Right hindlimb (tissue), 1 donor: Measurements from ENCODE around the gene FGGY.
A peak's percentile ranks its signal among the peaks of the same experiment; 100 is the strongest.

Experiments used
- DNase-seq: peaks from one replicate; pipeline ENCODE4 v3.0.0-alpha.2; 2018

The FGGY gene

DNA sequence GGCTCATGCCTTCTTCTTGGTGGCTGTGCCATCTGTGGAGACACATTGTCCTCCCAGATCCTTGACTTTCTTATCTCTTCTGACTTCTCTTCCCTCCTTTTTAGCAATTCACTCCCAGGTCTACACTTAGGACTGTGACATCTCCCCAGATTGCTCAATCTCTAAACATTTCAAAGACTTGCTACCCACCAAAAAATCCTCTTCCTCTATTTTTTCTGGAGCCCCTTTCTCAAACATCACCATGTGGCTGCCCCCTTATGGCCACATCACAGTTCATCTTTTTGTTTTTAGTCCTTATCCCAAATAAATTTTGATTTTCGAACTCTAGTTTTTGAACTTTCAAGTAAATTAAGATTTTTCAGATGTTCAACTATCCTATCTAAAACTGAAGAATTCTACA, 369.2 kb downstream of the FGGY start:
- no peak for DNase-seq

DNA sequence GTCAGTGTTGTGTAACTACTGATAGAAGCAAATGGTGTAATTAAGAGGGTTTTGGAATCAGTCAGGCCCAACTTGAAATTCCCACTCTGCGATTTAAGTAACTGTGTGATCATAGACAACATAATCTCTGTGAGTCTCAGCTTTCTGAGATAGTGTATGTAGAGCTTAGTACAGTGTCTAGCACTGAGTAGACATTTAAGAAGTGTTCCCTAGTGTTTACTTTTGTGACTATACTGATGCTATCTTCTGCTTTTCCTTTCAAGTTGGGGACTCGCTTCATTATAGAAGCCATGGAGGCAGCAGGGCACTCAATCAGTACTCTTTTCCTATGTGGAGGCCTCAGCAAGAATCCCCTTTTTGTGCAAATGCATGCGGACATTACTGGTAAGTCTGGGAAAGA, 370.1 kb downstream of the FGGY start:
- no peak for DNase-seq

DNA sequence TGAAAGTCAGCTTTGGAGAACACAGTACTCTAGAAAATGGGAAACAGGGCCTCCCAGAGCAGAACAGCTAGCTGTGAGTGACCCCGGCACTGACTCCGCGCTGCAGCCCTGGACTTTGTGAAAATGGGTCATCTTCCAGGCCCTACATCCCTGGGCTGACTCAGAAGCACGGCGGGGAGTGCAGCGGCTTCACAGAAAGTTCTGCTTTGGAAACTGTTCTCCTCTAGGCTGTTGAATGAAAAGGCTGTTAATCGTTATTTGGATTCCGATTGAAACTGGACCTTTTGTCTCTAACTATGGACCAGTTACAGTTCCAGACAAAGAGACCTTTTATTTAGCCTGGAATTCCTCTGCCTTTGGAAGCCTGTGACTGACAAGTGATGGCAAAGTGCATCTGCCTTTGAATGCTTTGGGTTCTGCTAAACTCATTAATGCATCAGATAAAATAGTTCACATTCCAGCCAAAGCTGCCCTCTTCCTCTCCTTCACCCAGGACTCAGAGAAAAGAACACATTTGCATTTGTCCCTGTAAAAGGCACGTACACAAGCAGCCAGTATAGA, 372.9 kb downstream of the FGGY start:
- DNase-seq = peak; percentile 44

DNA sequence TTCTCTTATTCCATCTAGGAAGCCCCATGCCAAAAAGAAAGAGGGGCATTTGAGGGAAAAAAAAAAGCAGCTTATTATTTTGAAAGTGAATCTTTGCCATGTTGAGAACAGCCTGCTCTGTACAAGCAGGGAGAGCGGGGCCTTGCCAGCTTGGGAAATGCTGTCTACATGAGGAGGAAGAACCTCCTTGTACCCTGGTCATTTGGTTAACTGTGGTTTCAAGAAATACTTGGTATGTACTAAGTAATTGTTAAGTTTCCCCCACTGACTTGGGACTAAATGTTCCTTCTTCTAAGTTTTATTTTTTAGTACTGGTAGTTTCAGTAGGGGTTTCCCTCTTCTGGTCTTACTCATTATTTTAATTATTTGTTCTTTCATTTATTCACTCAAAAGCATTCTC, 373.8 kb downstream of the FGGY start:
- DNase-seq = no peak

DNA sequence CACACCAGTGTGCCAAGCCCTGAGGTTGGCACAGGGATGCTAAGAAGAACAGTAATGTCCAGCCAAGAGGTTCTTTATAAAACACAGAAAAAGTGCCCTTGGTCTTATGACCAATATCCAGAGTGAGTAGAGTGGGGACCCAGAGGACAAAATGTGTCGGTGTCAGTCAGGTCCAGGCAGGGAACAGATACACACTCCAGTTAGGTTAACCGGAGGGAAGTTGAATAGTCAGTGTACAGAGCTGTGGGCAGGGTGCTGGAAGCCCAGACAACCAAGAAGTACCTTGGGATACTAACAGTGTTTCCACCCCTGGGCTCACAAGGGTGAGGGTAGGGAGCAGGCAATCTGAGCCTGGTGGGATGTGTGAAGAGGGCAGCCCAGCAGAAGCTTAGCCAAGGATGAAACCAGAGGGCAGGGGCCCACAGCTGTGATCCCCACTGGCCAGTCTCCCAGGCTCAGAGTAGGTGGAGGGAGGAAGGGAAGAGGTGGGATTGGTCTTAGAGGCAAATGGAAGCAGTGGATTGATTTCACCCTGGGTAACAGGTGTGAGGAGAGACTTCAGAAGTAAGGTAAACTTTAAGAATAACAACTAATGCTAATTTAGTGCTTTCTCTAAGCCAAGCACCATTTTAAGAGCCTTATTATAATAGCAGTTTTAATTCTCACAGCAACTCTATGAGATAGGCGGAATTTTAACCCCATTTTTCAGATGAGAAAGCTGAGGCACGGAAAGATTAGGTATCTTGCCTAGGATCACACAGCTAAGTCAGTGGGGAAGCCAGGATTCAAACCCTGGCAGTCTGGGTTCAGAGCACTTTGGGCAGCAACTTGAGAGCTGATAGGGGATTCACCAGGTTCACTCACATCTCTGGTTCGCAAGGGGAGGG, 374.4 kb downstream of the FGGY start:
- no peak for DNase-seq

DNA sequence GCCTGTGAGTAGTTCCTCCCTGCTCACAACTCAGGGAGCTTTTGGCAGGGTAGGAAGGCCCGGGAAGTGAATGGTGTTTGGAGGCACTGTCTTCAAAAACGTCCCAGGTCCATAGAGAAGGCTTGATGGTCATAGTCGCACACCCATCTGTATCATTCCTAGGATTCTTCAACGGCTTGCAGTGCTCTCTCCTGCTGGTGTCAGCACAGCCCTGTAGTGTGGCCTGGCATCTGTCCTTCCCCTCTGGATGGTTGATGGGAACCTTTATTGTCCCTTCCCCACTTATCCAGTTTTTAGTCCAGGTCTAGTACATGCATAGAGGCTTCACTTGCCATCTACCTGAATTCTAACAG, 375.0 kb downstream of the FGGY start:
- DNase-seq = no peak

DNA sequence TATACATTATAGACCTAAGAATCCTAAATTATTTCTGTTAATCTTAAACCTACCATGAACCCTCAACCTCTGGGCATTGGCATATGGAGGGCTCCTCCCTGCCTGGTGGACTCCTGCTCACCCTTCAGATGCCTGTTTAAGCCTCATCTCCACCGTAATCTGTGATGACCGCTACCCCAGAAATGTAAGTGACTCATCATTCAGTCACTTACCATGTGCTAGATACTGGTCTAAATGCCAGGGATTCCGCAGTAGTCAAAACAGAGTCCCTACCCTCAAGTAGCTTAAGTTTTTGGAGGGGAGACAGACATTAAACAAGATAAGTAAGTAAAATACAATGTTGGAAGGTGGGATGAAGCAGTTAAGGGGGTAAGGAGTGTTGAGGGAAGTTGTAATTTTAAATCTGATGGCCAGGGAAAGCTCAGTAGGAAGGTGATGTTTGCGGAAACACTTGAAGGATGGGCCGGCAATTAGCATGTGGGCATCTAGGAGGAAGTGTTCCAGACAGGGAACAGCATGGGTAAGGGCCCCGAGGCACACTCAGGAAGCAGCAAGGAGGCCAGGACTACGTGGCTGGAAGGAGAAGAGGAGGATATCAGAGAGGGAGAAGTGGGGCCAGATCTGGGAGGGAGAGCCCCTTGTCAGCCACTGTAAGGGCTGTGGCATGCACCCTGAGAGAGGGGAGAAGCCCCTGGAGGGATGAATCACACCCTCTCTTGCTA, 376.1 kb downstream of the FGGY start:
- DNase-seq = no peak

DNA sequence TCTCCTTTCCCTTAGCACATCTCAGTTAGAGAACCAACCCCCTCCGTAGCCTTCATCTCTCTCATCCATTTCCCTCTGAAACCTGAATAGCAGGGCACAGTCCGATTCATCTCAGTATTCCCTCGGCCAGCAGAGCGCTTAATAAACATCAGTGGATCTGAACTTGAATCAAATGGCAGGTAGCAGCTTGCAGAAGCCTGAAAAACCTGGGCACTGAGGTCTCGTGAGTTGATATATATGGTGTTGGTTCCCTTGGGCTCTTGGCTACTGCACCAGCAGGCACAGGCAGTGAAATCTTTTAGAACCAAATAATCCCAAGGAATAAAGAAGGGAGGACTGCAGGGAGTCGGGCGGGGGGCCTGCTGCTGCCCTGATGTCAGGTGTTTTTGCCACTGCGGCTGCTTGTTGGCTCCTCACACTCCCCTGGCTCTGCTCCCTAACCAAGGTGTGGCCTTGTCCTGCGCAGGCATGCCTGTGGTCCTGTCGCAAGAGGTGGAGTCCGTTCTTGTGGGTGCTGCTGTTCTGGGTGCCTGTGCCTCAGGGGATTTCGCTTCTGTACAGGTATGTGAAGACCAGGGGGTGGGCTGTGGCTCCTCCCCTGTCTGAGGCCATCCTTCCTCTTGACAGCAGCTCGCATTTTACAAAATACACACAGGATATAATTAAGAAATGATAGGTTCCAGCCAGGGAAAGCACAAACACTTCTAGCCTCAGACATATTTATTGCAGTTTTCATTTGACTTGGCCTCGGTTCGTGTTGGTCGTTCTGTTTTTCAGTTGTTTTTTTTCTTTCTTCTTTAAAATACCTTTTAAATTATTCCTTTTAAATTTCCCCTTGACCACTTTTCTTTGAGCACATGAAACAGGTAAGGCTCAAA, 376.9 kb downstream of the FGGY start:
- DNase-seq = no peak

DNA sequence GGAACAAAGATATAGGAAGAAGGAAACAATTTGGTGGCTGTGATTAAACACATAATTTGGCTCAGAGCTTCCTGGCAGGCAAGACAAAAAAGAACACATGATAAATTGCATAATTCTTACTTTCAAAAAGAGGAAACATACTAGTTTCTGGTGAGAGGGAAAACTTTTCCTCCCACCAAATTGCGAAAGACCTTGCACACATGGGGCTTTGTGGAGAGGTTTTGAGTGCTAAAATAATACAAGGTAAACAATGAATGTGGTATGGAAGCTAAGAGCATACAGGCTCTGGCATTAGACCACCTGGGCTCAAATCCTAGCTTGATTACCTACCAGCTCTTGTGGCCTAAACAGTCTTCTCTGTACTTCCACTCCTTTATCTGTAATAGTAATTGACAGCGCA, 377.7 kb downstream of the FGGY start:
- no peak for DNase-seq

DNA sequence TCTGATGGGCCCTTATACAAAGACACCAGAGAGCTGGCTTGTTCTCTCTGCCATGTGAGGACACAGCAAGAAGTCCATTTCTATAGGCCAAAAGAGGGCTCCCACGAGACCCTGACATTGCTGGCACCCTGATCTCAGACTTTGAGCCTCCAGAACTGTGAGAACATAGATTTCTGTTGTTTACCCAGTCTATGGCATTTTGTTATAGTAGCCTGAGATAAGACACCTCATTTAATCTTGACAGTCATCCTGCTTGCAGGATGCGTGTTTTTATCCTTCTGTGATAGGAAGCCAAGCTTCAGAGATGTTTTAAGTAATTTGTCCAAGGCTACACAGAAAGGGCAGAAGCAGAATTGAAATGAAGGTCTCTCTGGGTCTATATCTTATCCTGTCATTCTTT, 379.0 kb downstream of the FGGY start:
- no peak for DNase-seq

DNA sequence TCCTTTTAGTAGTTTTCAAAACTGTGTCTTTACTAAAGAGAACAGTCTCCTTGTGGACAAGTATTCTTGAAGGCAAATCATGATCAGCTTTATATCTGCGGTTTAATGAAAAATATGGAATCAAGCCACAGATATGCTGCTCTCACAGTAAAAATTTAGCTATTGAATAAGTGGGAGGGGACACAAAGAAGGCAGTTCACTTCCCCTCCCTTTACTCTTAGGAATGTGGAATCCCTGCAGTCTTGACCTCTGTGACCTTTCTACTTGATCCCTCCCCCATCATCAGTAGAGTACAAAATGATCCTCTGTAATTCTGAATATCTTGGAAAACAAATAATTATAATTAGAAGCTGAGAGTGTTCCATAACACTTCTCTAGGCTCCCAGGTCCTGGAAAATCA, 381.1 kb downstream of the FGGY start:
- DNase-seq = no peak

DNA sequence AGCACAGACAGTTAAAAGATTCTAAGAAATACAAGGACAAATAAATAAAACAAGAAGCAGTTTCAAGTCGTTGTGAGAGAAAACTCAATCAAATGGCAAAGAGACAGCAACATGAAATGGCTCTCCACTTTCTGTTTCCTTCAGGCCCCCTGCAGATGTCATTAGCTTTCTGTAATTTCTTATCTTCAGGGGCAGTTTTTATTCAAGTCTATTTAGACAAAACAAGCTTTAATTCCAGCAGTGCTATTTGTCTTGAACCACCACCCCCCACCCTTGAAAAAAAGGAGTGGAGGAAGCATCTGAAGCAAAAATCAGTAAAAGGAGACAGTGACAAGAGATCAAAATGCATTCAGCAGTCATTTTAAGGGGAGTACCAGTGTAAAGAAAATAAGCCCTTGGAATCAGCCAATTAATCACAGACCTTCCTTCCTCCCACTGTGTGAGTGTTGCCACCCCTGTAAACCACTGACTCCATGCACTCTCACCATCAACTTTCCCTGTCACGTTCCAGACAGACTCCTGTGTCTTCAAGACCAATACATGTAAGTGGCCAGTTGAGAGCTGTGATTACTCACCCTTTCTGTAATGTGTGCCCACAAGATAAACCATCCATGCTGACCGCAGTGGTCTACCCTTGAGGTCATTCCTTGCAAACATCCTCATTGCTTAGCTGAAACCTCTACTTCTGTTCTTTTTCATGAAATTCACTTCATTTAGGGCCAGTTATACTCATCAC, 381.8 kb downstream of the FGGY start:
- peak; percentile 38 for DNase-seq

DNA sequence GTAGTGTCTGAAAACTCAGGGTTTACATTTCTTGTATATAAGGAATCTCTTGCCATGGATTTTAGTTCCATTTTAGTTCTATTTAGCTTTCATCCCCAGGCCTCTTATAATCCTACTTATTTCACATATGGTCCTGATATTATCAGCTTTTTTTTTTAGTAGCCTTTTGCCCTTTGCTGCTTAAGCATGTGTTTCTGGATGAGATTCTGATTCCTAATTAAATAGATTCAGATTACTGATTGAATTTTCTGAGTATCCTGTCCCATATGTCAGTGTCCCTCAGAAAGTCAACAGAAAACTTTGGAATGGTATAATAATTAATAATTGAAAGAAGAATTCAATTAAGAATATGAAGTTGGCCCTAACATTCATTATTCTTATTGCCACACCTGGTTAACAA, 383.1 kb downstream of the FGGY start:
- DNase-seq = no peak

DNA sequence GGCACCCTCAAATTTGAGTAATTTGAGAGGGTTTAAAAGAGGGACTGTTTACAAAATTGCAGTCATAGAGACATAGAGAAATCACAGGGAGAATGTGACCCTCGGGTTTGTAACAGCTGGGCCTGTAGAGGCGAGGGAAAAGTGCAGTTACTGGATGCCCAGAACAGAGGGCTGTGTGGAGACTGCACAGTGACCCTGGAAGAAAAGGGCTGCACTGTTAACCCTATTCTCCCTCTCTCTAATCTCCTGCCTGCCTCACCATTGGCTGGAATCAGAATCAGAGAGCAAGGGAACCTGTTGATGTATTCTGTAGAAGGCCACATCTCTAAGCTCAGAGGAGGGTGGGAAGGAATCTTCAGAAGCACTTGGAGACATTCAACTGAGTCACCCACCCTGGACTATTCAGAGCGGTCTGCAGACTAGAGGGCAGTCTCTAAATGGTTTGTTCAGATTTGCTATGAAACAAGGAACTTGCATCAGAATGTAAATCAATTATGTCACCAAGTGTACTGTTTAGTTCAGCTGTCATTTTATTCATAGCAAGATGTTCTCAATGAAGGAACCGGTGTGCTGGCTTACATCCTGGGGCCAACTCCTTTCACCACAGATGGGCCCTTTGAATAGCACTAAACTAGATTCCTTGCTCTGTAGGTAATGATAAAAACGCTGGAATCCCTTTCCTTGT, 385.6 kb downstream of the FGGY start:
- no peak for DNase-seq

DNA sequence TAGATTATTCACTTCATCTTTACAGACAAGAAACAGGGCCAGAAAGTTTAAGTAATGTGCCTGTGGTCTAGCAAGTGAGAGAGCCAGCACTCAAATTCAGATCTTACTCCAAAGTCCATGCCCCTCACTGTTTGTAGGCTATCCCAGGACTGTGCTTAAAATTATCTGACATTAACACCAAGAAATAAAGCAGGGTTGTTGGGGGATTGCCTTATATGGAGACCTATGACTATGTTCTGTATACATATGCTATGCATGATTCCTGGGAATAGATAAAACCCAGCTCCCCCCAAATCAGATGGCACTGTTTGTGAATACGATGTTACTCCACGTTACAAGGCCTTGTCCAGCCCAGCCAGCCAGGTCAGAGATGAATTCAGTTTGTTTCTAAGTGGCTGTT, 386.3 kb downstream of the FGGY start:
- no peak for DNase-seq

DNA sequence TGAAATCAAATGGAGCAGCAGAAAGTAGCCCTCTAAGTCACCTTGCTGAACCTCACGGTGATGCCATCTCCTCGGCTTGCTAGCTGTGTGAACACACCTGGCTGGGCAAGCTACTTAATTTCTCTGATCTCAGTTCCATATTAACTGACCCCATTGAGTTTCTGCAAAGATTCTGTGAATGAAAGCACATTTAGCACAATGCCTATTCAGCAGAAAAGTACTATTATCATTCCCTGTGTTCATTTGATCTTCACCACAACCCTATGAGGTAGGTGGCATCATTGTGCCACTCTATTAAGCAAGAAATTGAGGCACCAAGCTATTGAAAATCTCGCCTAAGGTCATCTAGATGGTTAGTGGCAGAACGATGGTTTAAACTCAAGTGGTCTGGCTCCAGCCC, 387.8 kb downstream of the FGGY start:
- DNase-seq = no peak

DNA sequence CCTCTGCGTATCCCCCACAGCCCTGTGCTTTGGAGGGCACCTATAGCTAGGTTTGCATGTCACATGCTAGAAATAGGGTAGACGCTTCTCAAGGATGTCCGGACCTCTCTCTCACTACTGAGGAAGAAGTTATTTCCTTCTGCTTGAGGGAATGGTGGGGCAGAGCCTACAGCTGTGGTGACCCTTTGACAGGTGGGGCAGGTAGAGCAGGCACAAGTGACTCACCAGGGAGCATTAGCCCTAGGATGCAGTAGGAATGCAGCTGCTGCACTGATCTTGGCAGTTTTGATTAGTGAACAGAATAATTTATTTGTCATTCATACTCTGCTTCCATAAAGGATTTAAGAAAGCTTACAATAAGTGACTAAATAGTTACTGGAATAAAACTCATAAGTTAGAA, 388.2 kb downstream of the FGGY start:
- no peak for DNase-seq

DNA sequence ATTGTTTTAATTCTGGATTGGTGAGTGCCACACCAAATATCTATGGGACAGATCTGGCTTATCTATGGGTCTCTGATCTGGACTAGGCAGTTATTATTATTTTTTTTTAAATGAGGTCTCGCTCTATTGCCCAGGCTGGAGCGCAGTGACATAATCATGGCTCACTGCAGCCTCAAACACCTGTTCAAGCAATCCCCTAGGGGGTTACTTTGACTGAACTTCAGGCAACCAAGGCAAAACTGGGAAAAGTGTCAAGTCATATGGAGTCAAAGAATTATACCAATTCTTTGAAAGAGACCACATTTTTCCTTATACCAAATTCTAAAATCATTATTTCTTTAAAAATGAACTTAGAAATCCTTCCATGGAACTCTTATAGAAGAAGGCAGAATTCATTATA, 388.8 kb downstream of the FGGY start:
- no peak for DNase-seq

DNA sequence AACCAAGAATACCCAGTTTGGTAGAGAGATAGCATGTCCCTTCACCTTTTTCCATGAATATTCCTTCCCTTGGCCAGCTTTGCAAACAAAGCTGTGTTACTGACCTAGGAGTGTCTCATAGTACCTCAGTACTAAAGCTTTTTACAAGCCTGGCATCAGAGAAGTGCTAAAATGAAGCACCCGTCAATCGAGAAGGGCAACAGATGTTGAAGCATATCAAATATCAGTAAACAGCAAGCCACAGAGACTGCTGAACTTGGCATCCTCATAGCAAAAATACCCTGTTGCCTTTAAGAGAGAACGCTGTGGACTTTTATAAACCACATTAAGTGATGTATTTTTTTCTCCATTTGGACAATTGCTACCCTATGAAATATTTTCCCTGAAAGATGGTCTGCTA, 389.3 kb downstream of the FGGY start:
- no peak for DNase-seq

DNA sequence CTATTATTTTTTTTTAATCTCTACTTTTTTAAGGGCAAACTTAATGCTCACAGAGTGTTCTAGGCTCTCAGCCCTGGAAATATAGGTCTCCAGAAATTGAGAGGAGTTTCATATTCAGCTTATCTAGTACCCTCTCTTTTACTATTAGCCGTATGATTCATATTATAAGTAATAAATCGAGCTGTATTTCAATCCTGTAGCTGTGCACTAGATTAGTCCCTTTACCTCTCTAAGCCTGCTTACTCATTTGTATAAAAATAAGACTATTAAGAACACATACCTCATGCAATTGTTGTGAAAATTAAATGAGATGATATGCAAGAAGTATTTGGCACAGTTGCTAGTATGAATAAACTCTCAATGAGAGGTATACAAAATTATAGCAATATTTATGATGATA, 389.7 kb downstream of the FGGY start:
- DNase-seq = no peak

DNA sequence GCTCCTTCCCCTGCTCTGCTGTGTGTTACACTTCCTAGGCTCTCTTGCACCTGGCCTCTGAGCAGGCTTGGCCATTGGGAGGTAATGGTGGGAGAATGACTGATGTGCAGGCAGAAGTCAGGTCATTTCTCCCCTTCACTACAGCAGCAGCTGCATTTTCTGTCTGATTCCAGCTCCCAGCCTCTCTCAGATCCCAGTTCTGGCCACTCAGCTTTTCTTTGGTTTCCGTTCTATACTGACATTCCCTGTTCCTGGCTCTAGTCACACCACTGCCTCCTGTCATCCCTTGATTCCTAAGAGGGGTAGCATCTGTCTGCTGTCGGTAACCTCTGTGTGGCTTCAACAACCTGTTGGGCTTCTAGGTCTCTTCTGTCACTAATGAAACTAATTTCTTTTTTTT, 390.2 kb downstream of the FGGY start:
- DNase-seq = peak; percentile 40

DNA sequence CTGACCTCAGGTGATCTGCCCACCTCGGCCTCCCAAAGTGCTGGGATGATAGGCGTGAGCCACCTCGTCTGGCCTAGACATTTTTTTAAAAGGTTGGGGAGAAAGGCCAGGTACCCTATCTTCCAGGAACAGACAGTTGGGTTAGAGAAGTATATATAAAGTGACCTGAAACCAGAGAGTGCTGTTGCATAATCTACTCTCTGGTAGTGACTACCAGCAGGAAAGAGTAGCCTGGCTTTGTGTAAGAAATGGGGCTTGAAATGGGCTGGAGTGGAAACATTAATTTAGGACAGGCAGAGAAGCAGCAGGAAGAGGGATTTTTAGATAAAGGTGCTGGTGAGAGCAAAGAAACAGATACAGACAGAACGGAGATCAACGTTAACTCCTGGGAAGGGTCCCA, 392.1 kb downstream of the FGGY start:
- no peak for DNase-seq
